Left lung (tissue), 10 donors: ENCODE results near the gene ZNF416. TPM values are rescaled to one million over a fixed set of nuclear protein-coding genes. Genes with fewer than 3 reads are reported as not detected.

Experiments
- ATAC-seq: fragments of 200-7000 bp; cut with Tn5 transposase; one replicate; pipeline ENCODE4 v1.9.1; 2020; ENCODE audit warnings: moderate library complexity
- DNase-seq, 4 donors: peaks; one replicate each; pipeline ENCODE4 v3.0.0-alpha.2; 2013 to 2020
- H3K27ac ChIP-seq, 2 donors: fragments of 200-600 bp; sonication (generic) in 1 of 2; one replicate each; pipeline versions ENCODE4 v1.5.0 to v1.8.0; 2020 to 2021
- H3K27me3 ChIP-seq, 2 donors: fragments of 200-600 bp; sonication (generic) in 1 of 2; one replicate each; pipeline versions ENCODE4 v1.5.0 to v1.8.0; 2020 to 2021
- H3K36me3 ChIP-seq, 2 donors: fragments of 200-600 bp; sonication (generic) in 1 of 2; one replicate each; pipeline versions ENCODE4 v1.5.0 to v1.8.0; 2020 to 2021
- H3K4me1 ChIP-seq, 2 donors: fragments of 200-600 bp; one replicate each; pipeline ENCODE4 v1.8.0; 2021
- H3K4me3 ChIP-seq, 2 donors: fragments of 200-600 bp; sonication (generic) in 1 of 2; one replicate each; pipeline versions ENCODE4 v1.5.0 to v1.8.0; 2020 to 2021; ENCODE audit warnings: mild to moderate bottlenecking in 1 of 2
- H3K9me3 ChIP-seq, 2 donors: fragments of 200-600 bp; sonication (generic) in 1 of 2; one replicate each; pipeline versions ENCODE4 v1.5.0 to v1.8.0; 2020 to 2021
- CTCF ChIP-seq, 2 donors: fragments of 200-600 bp; sonication (generic) in 1 of 2; IDR thresholded peaks; one replicate each; pipeline versions ENCODE4 v1.5.0 to v1.8.0; 2021; ENCODE audit warnings: antibody characterized with exemption in 2 of 2
- intact Hi-C, 2 donors: fragments of 100-400 bp; cut with DNase I; formaldehyde crosslinking; loops; one replicate each; pipeline versions ENCODE4 v1.11.2 to v1.14.2; 2022
- polyA plus RNA-seq, 6 donors: library from polyadenylated mRNA; unstranded; fragments of 120-200 nt; gene quantifications; one replicate each; pipeline ENCODE4 v1.2.1, GENCODE V29; 2013; ENCODE audit not compliant: insufficient read length in 6 of 6
- total RNA-seq, 2 donors: library from RNA; stranded (reverse); fragmentation: NEBNext Ultra II Directional; extraction: Animal tissue kit (Norgen Biotek cat#: 25700); gene quantifications; one replicate each; pipeline ENCODE4 v1.2.1, GENCODE V29; 2021
- donor health status: DM: no; HTN: yes; CAD: no.
- donor health status: DM: no; HTN: no; CAD: no.

ZNF416 gene
- total and polyA plus RNA-seq, 8 donors, result 4.5 to 9.4 (median 7.4) TPM

- Histone ChIP-seq H3K4me1 (no peaks in the 10 kb centered on the region), H3K27ac (no peak overlapping the region), H3K9me3 (peaks cover 11 to 100% of the 10 kb centered on the region in 2 donors), H3K36me3 (peaks cover 0 to 100% of the 10 kb centered on the region in 2 donors), H3K27me3 (no peaks in the 10 kb centered on the region), H3K4me3 (no peak overlapping the region)
- no peak for TF ChIP-seq CTCF (IDR thresholded peaks at IDR 0.05)
- DNase-seq, result no peak
- no peak for ATAC-seq
- intact Hi-C loops, result no loop called here
Observed at GRCh38 chr19:57537953-57538547, 40.7 kb downstream of the ZNF416 start.

- ATAC-seq, result peak; percentile 100
- peak within 1 kb of the TSS; percentile 51 to 80 for H3K27ac ChIP-seq
- no peaks in the 10 kb centered on the region for H3K27me3 ChIP-seq
- intact Hi-C loops, result no loop called here
- TF ChIP-seq CTCF (IDR thresholded peaks at IDR 0.05), result no peak
- H3K9me3 ChIP-seq, result peaks cover 0 to 45% of the 10 kb centered on the region in 2 donors
- H3K36me3 ChIP-seq, result peaks cover 0 to 20% of the 10 kb centered on the region in 2 donors
- H3K4me1 ChIP-seq, result peaks cover 9 to 10% of the 10 kb centered on the region in 2 donors
- H3K4me3 ChIP-seq, result peak within 1 kb of the TSS; percentile 78 to 86
- peak; percentile 84 to 94 (median 90) for DNase-seq
Observed at GRCh38 chr19:57527136-57527881, 51.4 kb downstream of the ZNF416 start, which contains the start of gene ZNF549. ZNF549 (plus strand) TSS chr19:57527356; CDS start chr19:57527574, 218 bp downstream.

Other genes with a start within 250 kb of the ZNF416 start
- 1 to 10 TPM; 7.7 to 7.8 TPM for gene ZNF304, start 227.6 kb downstream of the ZNF416 start, total RNA-seq
- gene ZNF304, start 227.6 kb downstream of the ZNF416 start, polyA plus RNA-seq, result 10 to 100 TPM; 14.5 to 19.0 (median 17.5) TPM
- 1 to 10 TPM; 8.2 to 8.4 TPM for gene TRAPPC2B, start 215.4 kb downstream of the ZNF416 start, total RNA-seq
- 10 to 100 TPM; 10.2 to 16.0 (median 14.3) TPM for gene TRAPPC2B, start 215.4 kb downstream of the ZNF416 start, polyA plus RNA-seq
- 1 to 10 TPM; 2.3 to 3.0 TPM for gene ZNF547, start 215.4 kb downstream of the ZNF416 start, total RNA-seq
- gene ZNF547, start 215.4 kb downstream of the ZNF416 start, polyA plus RNA-seq, result 1 to 10 TPM; 5.0 to 8.2 (median 6.3) TPM
- 10 to 100 TPM; 13.8 to 17.1 TPM for gene ZNF548, start 189.1 kb downstream of the ZNF416 start, total RNA-seq
- gene ZNF548, start 189.1 kb downstream of the ZNF416 start, polyA plus RNA-seq, result 10 to 100 TPM; 33.7 to 53.0 (median 42.2) TPM
- gene ZNF17, start 167.8 kb downstream of the ZNF416 start, total RNA-seq, result 1 to 10 TPM; 8.9 to 9.3 TPM
- 10 to 100 TPM; 14.1 to 17.6 (median 15.2) TPM for gene ZNF17, start 167.8 kb downstream of the ZNF416 start, polyA plus RNA-seq
- gene ZNF749, start 143.6 kb downstream of the ZNF416 start, total RNA-seq, result 10 to 100 TPM; 10.3 to 12.2 TPM
- 10 to 100 TPM; 11.1 to 15.1 (median 13.1) TPM for gene ZNF749, start 143.6 kb downstream of the ZNF416 start, polyA plus RNA-seq
- 1 to 10 TPM in 1 of 2 donors, under 1 TPM in 1; 0.65 to 1.0 TPM for gene VN1R1, start 121.8 kb downstream of the ZNF416 start, total RNA-seq
- 1 to 10 TPM; 3.8 to 5.2 (median 4.2) TPM for gene VN1R1, start 121.8 kb downstream of the ZNF416 start, polyA plus RNA-seq
- gene ZNF772, start 101.3 kb downstream of the ZNF416 start, total RNA-seq, result 10 to 100 TPM in 1 of 2 donors, 1 to 10 TPM in 1; 9.2 to 12.7 TPM
- 10 to 100 TPM; 14.5 to 19.8 (median 18.2) TPM for gene ZNF772, start 101.3 kb downstream of the ZNF416 start, polyA plus RNA-seq
- gene ZNF419, start 91.2 kb downstream of the ZNF416 start, total RNA-seq, result 10 to 100 TPM in 1 of 2 donors, 1 to 10 TPM in 1; 9.8 to 10.2 TPM
- gene ZNF419, start 91.2 kb downstream of the ZNF416 start, polyA plus RNA-seq, result 10 to 100 TPM; 21.5 to 34.0 (median 23.7) TPM
- 1 to 10 TPM; 6.4 to 7.2 TPM for gene ZNF773, start 79.0 kb downstream of the ZNF416 start, total RNA-seq
- gene ZNF773, start 79.0 kb downstream of the ZNF416 start, polyA plus RNA-seq, result 10 to 100 TPM; 14.3 to 16.2 (median 15.2) TPM
- gene ZNF549, start 51.6 kb downstream of the ZNF416 start, total RNA-seq, result 1 to 10 TPM; 4.9 to 5.8 TPM
- gene ZNF549, start 51.6 kb downstream of the ZNF416 start, polyA plus RNA-seq, result 10 to 100 TPM; 17.3 to 19.9 (median 18.4) TPM
- gene ZNF550, start 19.0 kb downstream of the ZNF416 start, total RNA-seq, result 1 to 10 TPM; 7.4 to 7.6 TPM
- 10 to 100 TPM; 18.7 to 29.9 (median 23.2) TPM for gene ZNF550, start 19.0 kb downstream of the ZNF416 start, polyA plus RNA-seq
- 1 to 10 TPM; 4.4 to 4.7 TPM for gene ZIK1, start 5.2 kb upstream of the ZNF416 start, total RNA-seq
- 10 to 100 TPM; 15.0 to 23.4 (median 18.4) TPM for gene ZIK1, start 5.2 kb upstream of the ZNF416 start, polyA plus RNA-seq
- gene ZNF530, start 21.0 kb upstream of the ZNF416 start, total RNA-seq, result 1 to 10 TPM; 2.3 to 3.6 TPM
- 1 to 10 TPM; 5.8 to 7.6 (median 7.0) TPM for gene ZNF530, start 21.0 kb upstream of the ZNF416 start, polyA plus RNA-seq
- 10 to 100 TPM; 14.7 to 16.8 TPM for gene ZNF134, start 35.3 kb upstream of the ZNF416 start, total RNA-seq
- gene ZNF134, start 35.3 kb upstream of the ZNF416 start, polyA plus RNA-seq, result 10 to 100 TPM; 24.9 to 27.7 (median 26.3) TPM
- gene ZNF211, start 54.3 kb upstream of the ZNF416 start, total RNA-seq, result 10 to 100 TPM; 12.5 to 15.8 TPM
- 10 to 100 TPM; 37.0 to 49.4 (median 40.9) TPM for gene ZNF211, start 54.3 kb upstream of the ZNF416 start, polyA plus RNA-seq
- gene ZSCAN4, start 90.0 kb upstream of the ZNF416 start, total RNA-seq, result under 1 TPM in 1 of 2 donors, not detected in 1; 0.21 TPM
- under 1 TPM; 0.08 to 0.23 (median 0.17) TPM for gene ZSCAN4, start 90.0 kb upstream of the ZNF416 start, polyA plus RNA-seq
- gene ZNF551, start 103.1 kb upstream of the ZNF416 start, total RNA-seq, result 1 to 10 TPM; 6.0 to 7.1 TPM
- 10 to 100 TPM; 15.9 to 19.9 (median 18.5) TPM for gene ZNF551, start 103.1 kb upstream of the ZNF416 start, polyA plus RNA-seq
- gene ZNF154, start 130.3 kb upstream of the ZNF416 start, total RNA-seq, result 1 to 10 TPM; 7.0 to 8.3 TPM
- 10 to 100 TPM; 40.2 to 49.0 (median 43.2) TPM for gene ZNF154, start 130.3 kb upstream of the ZNF416 start, polyA plus RNA-seq
- gene ZNF671, start 148.7 kb upstream of the ZNF416 start, total RNA-seq, result 1 to 10 TPM; 7.3 to 9.6 TPM
- gene ZNF671, start 148.7 kb upstream of the ZNF416 start, polyA plus RNA-seq, result 10 to 100 TPM; 20.1 to 26.4 (median 24.6) TPM
- 10 to 100 TPM; 10.2 to 15.3 TPM for gene ZNF776, start 167.9 kb upstream of the ZNF416 start, total RNA-seq
- gene ZNF776, start 167.9 kb upstream of the ZNF416 start, polyA plus RNA-seq, result 10 to 100 TPM; 35.4 to 45.8 (median 41.3) TPM
- 10 to 100 TPM; 13.2 to 15.3 TPM for gene ZNF586, start 190.8 kb upstream of the ZNF416 start, total RNA-seq
- 10 to 100 TPM; 28.7 to 38.1 (median 31.1) TPM for gene ZNF586, start 190.8 kb upstream of the ZNF416 start, polyA plus RNA-seq
- gene ZNF552, start 236.0 kb upstream of the ZNF416 start, total RNA-seq, result 10 to 100 TPM; 11.2 to 15.7 TPM
- 10 to 100 TPM; 15.2 to 21.4 (median 17.4) TPM for gene ZNF552, start 236.0 kb upstream of the ZNF416 start, polyA plus RNA-seq